Measurements from ENCODE around the gene TFDP3. TPM values are rescaled to one million over a fixed set of nuclear protein-coding genes. Genes with fewer than 3 reads are reported as not detected.
A peak's percentile ranks its signal among the peaks of the same experiment; 100 is the strongest.

The TFDP3 gene, protein sequence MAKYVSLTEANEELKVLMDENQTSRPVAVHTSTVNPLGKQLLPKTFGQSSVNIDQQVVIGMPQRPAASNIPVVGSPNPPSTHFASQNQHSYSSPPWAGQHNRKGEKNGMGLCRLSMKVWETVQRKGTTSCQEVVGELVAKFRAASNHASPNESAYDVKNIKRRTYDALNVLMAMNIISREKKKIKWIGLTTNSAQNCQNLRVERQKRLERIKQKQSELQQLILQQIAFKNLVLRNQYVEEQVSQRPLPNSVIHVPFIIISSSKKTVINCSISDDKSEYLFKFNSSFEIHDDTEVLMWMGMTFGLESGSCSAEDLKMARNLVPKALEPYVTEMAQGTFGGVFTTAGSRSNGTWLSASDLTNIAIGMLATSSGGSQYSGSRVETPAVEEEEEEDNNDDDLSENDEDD
- polyA plus RNA-seq, result not detected

DNA sequence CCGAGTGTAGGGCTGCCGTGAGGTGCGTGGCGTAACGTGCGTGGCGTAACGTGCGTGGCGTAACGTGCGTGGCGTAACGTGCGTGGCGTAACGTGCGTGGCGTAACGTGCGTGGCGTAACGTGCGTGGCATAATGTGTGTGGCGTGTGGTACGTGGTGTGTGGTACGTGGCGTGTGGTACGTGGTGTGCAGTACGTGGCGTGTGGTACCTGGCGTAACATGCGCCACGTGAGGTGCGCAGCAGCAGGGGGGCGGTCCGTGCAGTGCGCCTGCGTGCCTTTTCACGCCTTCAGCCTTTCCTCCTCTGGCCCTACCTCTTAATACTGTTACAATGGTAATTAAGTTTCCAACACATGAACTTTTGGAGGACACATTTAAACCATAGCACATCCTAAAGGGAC lies at the start of gene TFDP3:
Gene TFDP3, minus strand, starts transcription at position 26 of the 400 bp plus-strand sequence. CDS start 95 bp downstream, outside the sequence.
- H3K4me1 ChIP-seq (ENCODE audit: control insufficient read depth in 2 of 2, insufficient read depth in 2 of 2, low read length in 1 of 2), result no peaks in the 10 kb centered on the region
- whole genome bisulfite sequencing, 2 donors, result 97 to 98% methylated on average over 40 of the region's 40 CpGs
- no peak within 1 kb of the TSS for H3K27ac ChIP-seq (ENCODE audit: low read depth in 2 of 2, low read length in 1 of 2)
- H3K36me3 ChIP-seq (ENCODE audit: control insufficient read depth in 2 of 2, insufficient read depth in 2 of 2, low read length in 1 of 2), result no peaks in the 10 kb centered on the region
- no peak within 1 kb of the TSS for H3K4me3 ChIP-seq (ENCODE audit: low read depth in 1 of 2, low read length in 2 of 2)
- H3K27me3 ChIP-seq (ENCODE audit: control insufficient read depth in 1 of 2, insufficient read depth in 2 of 2, low read length in 2 of 2), result peaks cover 0 to 3% of the 10 kb centered on the region in 2 donors
- H3K9me3 ChIP-seq (ENCODE audit: control insufficient read depth in 2 of 2, insufficient read depth in 1 of 2, low read depth in 1 of 2, low read length in 1 of 2), result no peaks in the 10 kb centered on the region

DNA sequence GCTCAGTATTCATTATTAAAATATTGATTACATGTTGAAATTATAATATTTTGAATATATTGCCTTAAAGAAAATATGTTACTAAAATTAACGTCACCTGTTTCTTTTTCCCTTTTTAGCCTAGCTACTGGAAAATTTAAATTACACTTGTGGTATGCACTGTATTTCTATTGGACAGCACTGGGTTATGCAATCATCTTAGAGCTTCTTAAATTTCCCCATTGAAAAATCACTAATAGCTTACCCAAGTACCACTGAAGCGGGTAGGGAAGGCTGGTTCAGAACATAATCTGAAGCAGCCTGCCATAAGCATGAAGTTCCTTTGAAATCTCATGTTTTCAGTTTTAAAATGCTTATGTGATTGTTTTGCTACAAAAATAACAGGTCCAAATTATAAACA lies 49.5 kb upstream of the TFDP3 start:
- Histone ChIP-seq H3K4me1 (ENCODE audit: control insufficient read depth in 2 of 2, insufficient read depth in 2 of 2, low read length in 1 of 2) (no peaks in the 10 kb centered on the region), H3K27me3 (ENCODE audit: control insufficient read depth in 1 of 2, insufficient read depth in 2 of 2, low read length in 2 of 2) (no peaks in the 10 kb centered on the region), H3K4me3 (ENCODE audit: low read depth in 1 of 2, low read length in 2 of 2) (no peak overlapping the region), H3K9me3 (ENCODE audit: control insufficient read depth in 2 of 2, insufficient read depth in 1 of 2, low read depth in 1 of 2, low read length in 1 of 2) (no peaks in the 10 kb centered on the region), H3K27ac (ENCODE audit: low read depth in 2 of 2, low read length in 1 of 2) (no peak overlapping the region), H3K36me3 (ENCODE audit: control insufficient read depth in 2 of 2, insufficient read depth in 2 of 2, low read length in 1 of 2) (no peaks in the 10 kb centered on the region)
- 88 to 92% methylated on average over 2 of the region's 2 CpGs for WGBS, 2 donors

DNA sequence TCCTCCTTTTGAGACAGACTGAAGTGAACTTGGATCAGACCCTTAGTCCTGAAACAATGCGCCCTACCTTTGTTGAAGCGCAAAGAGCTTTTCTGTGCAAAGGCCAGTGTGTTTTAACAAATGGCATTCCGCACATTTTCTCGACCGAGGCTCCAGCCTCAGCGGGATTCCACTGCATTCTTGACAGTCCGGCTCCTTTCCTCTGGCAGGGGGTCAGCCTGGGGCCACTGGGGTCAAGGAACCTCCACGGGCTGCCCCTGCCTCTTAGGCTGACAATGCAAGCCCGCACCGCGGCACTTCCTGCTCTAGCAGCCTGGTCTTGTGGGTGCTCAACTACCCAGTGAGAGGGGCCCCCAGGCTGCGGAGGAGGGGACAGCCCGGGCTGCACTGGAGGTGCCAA lies 47.2 kb upstream of the TFDP3 start:
- Histone ChIP-seq H3K9me3 (ENCODE audit: control insufficient read depth in 2 of 2, insufficient read depth in 1 of 2, low read depth in 1 of 2, low read length in 1 of 2) (no peaks in the 10 kb centered on the region), H3K4me1 (ENCODE audit: control insufficient read depth in 2 of 2, insufficient read depth in 2 of 2, low read length in 1 of 2) (no peaks in the 10 kb centered on the region), H3K4me3 (ENCODE audit: low read depth in 1 of 2, low read length in 2 of 2) (no peak overlapping the region), H3K27me3 (ENCODE audit: control insufficient read depth in 1 of 2, insufficient read depth in 2 of 2, low read length in 2 of 2) (no peaks in the 10 kb centered on the region), H3K36me3 (ENCODE audit: control insufficient read depth in 2 of 2, insufficient read depth in 2 of 2, low read length in 1 of 2) (no peaks in the 10 kb centered on the region), H3K27ac (ENCODE audit: low read depth in 2 of 2, low read length in 1 of 2) (no peak overlapping the region)
- 37 to 43% methylated on average over 13 of the region's 13 CpGs for WGBS, 2 donors

DNA sequence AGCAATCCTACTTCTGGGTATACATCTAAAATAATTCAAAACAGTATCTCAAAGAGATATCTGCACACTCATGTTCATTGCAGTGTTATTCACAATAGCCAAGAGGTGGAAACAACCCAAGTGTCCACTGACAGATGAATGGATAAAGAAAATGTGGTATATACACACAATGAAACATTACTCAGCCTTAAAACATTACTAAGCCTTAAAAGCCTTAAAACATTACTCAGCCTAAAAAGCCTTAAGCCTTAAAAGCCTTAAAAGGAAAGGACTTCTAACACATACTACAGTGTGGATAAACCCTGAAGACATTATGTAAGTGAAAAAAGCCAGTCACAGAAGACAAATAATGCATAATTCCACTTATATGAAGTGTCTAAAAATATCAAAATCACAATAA lies 40.3 kb upstream of the TFDP3 start:
- H3K36me3 ChIP-seq (ENCODE audit: control insufficient read depth in 2 of 2, insufficient read depth in 2 of 2, low read length in 1 of 2), result no peaks in the 10 kb centered on the region
- no peak overlapping the region for H3K4me3 ChIP-seq (ENCODE audit: low read depth in 1 of 2, low read length in 2 of 2)
- H3K4me1 ChIP-seq (ENCODE audit: control insufficient read depth in 2 of 2, insufficient read depth in 2 of 2, low read length in 1 of 2), result no peaks in the 10 kb centered on the region
- H3K27me3 ChIP-seq (ENCODE audit: control insufficient read depth in 1 of 2, insufficient read depth in 2 of 2, low read length in 2 of 2), result peaks cover 0 to 3% of the 10 kb centered on the region in 2 donors
- H3K9me3 ChIP-seq (ENCODE audit: control insufficient read depth in 2 of 2, insufficient read depth in 1 of 2, low read depth in 1 of 2, low read length in 1 of 2), result no peaks in the 10 kb centered on the region
- H3K27ac ChIP-seq (ENCODE audit: low read depth in 2 of 2, low read length in 1 of 2), result no peak overlapping the region

DNA sequence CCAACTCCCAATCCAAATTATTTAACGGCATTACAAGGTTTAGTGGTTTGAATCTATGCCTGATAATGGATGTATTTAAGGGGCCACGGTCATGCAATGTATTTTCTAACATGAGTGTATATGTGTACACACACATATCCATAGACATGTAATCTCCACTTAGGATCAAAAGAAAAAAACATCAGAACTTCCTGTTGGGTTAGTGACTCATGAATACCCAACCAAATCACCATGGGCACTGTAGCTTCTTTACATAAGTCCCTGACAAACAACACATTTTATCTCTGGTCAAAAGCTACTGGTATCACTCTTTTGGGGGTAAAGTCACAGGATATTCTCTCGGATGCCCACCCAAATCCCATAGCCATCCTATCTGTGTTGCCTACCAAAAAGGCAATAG lies 36.5 kb upstream of the TFDP3 start:
- WGBS, 2 donors, result 66 to 73% methylated on average over 3 of the region's 3 CpGs
- H3K4me3 ChIP-seq (ENCODE audit: low read depth in 1 of 2, low read length in 2 of 2), result no peak overlapping the region

DNA sequence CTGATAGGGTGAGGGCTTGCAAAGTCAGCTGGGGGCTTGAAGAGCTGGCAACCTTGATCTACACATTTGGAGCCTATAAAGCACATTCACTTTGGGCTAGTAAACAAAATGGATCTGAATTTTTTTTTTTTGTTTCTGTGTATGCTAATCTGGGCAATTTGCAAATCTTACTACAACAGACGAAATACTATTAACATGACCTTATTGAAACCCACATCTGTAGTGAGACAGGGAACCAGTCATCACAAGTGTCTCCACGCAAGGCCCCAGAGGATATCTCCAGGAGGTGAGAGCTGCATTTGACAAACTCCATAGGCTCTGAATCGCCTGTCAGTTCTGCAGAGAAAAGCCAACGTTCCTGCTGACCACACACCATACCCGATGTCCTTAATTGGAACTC lies 33.0 kb upstream of the TFDP3 start:
- H3K4me3 ChIP-seq (ENCODE audit: low read depth in 1 of 2, low read length in 2 of 2), result no peak overlapping the region
- peaks cover 0 to 10% of the 10 kb centered on the region in 2 donors for H3K27me3 ChIP-seq (ENCODE audit: control insufficient read depth in 1 of 2, insufficient read depth in 2 of 2, low read length in 2 of 2)
- no peaks in the 10 kb centered on the region for H3K36me3 ChIP-seq (ENCODE audit: control insufficient read depth in 2 of 2, insufficient read depth in 2 of 2, low read length in 1 of 2)
- no peaks in the 10 kb centered on the region for H3K4me1 ChIP-seq (ENCODE audit: control insufficient read depth in 2 of 2, insufficient read depth in 2 of 2, low read length in 1 of 2)
- H3K9me3 ChIP-seq (ENCODE audit: control insufficient read depth in 2 of 2, insufficient read depth in 1 of 2, low read depth in 1 of 2, low read length in 1 of 2), result peaks cover 0 to 6% of the 10 kb centered on the region in 2 donors
- WGBS, 2 donors, result 67 to 72% methylated on average over 5 of the region's 5 CpGs
- H3K27ac ChIP-seq (ENCODE audit: low read depth in 2 of 2, low read length in 1 of 2), result peak overlapping the region in 1 of 2 donors; percentile 5

More for the DNA sequence above, 36.5 kb upstream of the TFDP3 start:
- Histone ChIP-seq H3K9me3 (ENCODE audit: control insufficient read depth in 2 of 2, insufficient read depth in 1 of 2, low read depth in 1 of 2, low read length in 1 of 2) (no peaks in the 10 kb centered on the region), H3K4me1 (ENCODE audit: control insufficient read depth in 2 of 2, insufficient read depth in 2 of 2, low read length in 1 of 2) (no peaks in the 10 kb centered on the region), H3K27ac (ENCODE audit: low read depth in 2 of 2, low read length in 1 of 2) (no peak overlapping the region), H3K36me3 (ENCODE audit: control insufficient read depth in 2 of 2, insufficient read depth in 2 of 2, low read length in 1 of 2) (no peaks in the 10 kb centered on the region), H3K27me3 (ENCODE audit: control insufficient read depth in 1 of 2, insufficient read depth in 2 of 2, low read length in 2 of 2) (peaks cover 0 to 5% of the 10 kb centered on the region in 2 donors)

DNA sequence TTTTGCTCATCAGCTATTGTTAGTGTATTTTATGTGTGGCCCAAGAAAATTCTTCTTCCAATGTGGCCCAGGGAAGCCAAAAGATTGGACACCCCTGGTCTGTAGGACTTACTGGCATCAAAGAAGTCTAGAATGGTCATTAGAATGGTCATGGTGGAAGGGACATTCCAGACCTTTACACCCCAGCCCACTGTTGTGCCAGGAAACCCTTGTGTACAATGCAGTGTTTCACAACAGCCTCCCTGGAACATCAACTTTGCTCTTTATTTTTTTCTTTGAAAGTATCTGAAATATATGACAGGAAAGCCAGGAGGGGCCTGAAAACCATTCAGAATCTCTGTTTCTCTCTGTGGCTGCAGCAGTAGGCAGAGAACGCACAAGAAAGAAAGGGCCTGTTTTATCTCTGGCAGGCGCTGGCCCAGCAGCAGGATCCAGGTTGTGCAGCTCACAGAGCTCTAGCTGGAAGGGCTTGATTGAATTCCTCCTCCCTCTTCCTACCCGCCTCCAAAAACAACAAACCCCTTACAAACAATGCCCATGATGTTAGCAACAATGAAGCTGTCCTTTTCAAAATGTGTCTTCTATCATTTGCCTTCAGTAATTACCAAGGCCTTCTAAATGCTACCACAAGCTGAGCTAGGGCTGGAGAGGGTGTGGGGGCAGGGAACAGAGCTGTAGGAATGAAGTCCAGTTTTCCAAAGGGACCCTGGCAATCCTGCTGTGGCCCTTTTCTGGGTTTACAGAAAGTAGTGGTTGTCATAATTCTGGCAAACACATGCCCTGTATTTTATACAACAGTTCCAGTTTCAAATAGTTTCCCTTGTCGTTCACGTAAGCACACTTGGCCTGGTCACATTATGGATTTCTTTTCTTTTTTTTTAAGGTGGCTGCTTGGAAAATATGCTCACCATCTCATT lies 32.3 kb upstream of the TFDP3 start:
- H3K27ac ChIP-seq (ENCODE audit: low read depth in 2 of 2, low read length in 1 of 2), result no peak overlapping the region
- 67 to 68% methylated on average over 5 of the region's 5 CpGs for WGBS, 2 donors
- H3K9me3 ChIP-seq (ENCODE audit: control insufficient read depth in 2 of 2, insufficient read depth in 1 of 2, low read depth in 1 of 2, low read length in 1 of 2), result peaks cover 0 to 6% of the 10 kb centered on the region in 2 donors
- no peak overlapping the region for H3K4me3 ChIP-seq (ENCODE audit: low read depth in 1 of 2, low read length in 2 of 2)
- no peaks in the 10 kb centered on the region for H3K4me1 ChIP-seq (ENCODE audit: control insufficient read depth in 2 of 2, insufficient read depth in 2 of 2, low read length in 1 of 2)
- peaks cover 0 to 10% of the 10 kb centered on the region in 2 donors for H3K27me3 ChIP-seq (ENCODE audit: control insufficient read depth in 1 of 2, insufficient read depth in 2 of 2, low read length in 2 of 2)
- no peaks in the 10 kb centered on the region for H3K36me3 ChIP-seq (ENCODE audit: control insufficient read depth in 2 of 2, insufficient read depth in 2 of 2, low read length in 1 of 2)

DNA sequence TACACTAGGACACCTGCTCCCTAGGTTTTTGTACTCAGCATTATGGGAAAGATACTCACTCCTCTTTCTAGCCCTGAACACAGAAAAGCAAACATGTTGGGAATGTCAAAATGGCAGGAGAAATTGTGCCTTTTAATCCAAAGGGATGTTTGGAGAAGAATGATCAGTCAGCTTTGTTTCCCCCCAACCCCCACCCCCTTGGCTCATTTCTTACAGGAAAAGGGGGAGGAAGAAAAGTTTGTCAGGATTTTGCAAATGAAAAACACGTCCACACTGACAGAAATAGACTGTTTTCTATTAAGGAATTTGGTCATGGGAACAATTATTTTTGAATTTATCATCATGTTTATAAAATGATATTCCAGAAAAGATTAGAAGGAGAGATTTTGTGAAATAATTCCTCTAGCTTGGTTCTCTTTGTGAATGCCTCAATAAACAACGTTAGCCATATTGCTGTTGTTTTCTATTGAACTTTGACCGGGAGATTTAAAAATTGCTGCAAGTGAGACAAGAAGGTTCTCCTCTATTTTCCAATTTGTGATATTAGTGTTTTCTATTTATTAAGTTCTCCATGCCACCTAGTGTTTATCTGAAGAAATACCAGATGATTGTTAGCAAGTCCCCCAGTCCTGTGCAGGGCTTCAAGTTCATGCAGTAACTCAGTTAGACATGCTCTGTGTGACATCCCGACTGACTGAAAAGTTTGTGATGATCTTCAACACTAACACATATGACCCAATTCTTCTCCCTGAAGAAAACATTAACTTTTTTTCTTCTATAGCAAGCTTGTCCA lies 31.3 kb upstream of the TFDP3 start:
- no peak overlapping the region for H3K4me3 ChIP-seq (ENCODE audit: low read depth in 1 of 2, low read length in 2 of 2)
- 41% methylated on average over 4 of the region's 4 CpGs for WGBS, 2 donors
- no peaks in the 10 kb centered on the region for H3K4me1 ChIP-seq (ENCODE audit: control insufficient read depth in 2 of 2, insufficient read depth in 2 of 2, low read length in 1 of 2)
- H3K36me3 ChIP-seq (ENCODE audit: control insufficient read depth in 2 of 2, insufficient read depth in 2 of 2, low read length in 1 of 2), result no peaks in the 10 kb centered on the region
- peaks cover 0 to 7% of the 10 kb centered on the region in 2 donors for H3K27me3 ChIP-seq (ENCODE audit: control insufficient read depth in 1 of 2, insufficient read depth in 2 of 2, low read length in 2 of 2)
- H3K9me3 ChIP-seq (ENCODE audit: control insufficient read depth in 2 of 2, insufficient read depth in 1 of 2, low read depth in 1 of 2, low read length in 1 of 2), result peaks cover 0 to 6% of the 10 kb centered on the region in 2 donors
- H3K27ac ChIP-seq (ENCODE audit: low read depth in 2 of 2, low read length in 1 of 2), result no peak overlapping the region

DNA sequence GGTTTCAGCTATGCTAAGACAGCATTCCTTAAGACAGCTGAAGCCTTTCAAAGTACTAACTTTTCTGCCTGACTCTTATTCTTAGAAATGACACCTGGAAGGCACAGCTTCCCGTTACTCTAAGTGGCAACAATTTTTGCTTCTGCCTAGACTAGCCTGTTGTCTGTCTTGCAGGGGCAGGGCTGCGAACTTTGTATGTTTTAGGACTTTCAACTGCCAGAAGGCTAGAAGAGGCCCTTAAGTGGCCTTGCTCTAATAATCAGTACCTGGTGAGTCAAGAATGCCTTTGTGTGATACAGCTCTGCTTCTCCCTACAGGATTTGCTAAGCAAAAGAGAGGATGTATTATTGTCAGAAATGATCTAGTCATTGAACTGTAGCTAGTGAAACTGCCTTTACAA lies 30.0 kb upstream of the TFDP3 start:
- H3K4me3 ChIP-seq (ENCODE audit: low read depth in 1 of 2, low read length in 2 of 2), result no peak overlapping the region
- H3K36me3 ChIP-seq (ENCODE audit: control insufficient read depth in 2 of 2, insufficient read depth in 2 of 2, low read length in 1 of 2), result no peaks in the 10 kb centered on the region
- peaks cover 0 to 7% of the 10 kb centered on the region in 2 donors for H3K27me3 ChIP-seq (ENCODE audit: control insufficient read depth in 1 of 2, insufficient read depth in 2 of 2, low read length in 2 of 2)
- peaks cover 0 to 6% of the 10 kb centered on the region in 2 donors for H3K9me3 ChIP-seq (ENCODE audit: control insufficient read depth in 2 of 2, insufficient read depth in 1 of 2, low read depth in 1 of 2, low read length in 1 of 2)
- H3K4me1 ChIP-seq (ENCODE audit: control insufficient read depth in 2 of 2, insufficient read depth in 2 of 2, low read length in 1 of 2), result no peaks in the 10 kb centered on the region
- no peak overlapping the region for H3K27ac ChIP-seq (ENCODE audit: low read depth in 2 of 2, low read length in 1 of 2)
- WGBS, 2 donors, result 46 to 61% methylated on average over 2 of the region's 2 CpGs
